Subcutaneous abdominal adipose tissue (tissue), 5 donors: ENCODE results near the gene ABHD11.
"Not testable (repeated sequence)": the region's sequence is repeated elsewhere in the genome, so short reads cannot be mapped to it uniquely, and the experiment has no call there.

Experiments
- H3K27ac ChIP-seq: one replicate; pipeline ENCODE4 v1.7.0; 2013; ENCODE audit warnings: low read depth, mild to moderate bottlenecking, inconsistent platforms, low read length, moderate library complexity
- H3K27me3 ChIP-seq, 5 donors: one replicate each; pipeline ENCODE4 v1.7.0; 2013; ENCODE audit warnings: low read length in 5 of 5, inconsistent platforms in 1 of 5; ENCODE audit not compliant: control insufficient read depth in 5 of 5, insufficient read depth in 4 of 5
- H3K36me3 ChIP-seq, 5 donors: one replicate each; pipeline ENCODE4 v1.7.0; 2013; ENCODE audit warnings: low read length in 5 of 5; ENCODE audit not compliant: control insufficient read depth in 5 of 5, insufficient read depth in 5 of 5
- H3K4me1 ChIP-seq, 5 donors: one replicate each; pipeline ENCODE4 v1.7.0; 2013; ENCODE audit warnings: low read length in 5 of 5, mild to moderate bottlenecking in 3 of 5, moderate library complexity in 1 of 5; ENCODE audit not compliant: control insufficient read depth in 5 of 5, insufficient read depth in 5 of 5
- H3K4me3 ChIP-seq, 5 donors: one replicate each; pipeline ENCODE4 v1.7.0; 2013; ENCODE audit warnings: low read length in 5 of 5, low read depth in 1 of 5
- H3K9ac ChIP-seq, 5 donors: one replicate each; pipeline ENCODE4 v1.7.0; 2013; ENCODE audit warnings: low read length in 5 of 5, mild to moderate bottlenecking in 4 of 5, moderate library complexity in 3 of 5
- H3K9me3 ChIP-seq, 5 donors: one replicate each; pipeline ENCODE4 v1.7.0; 2013; ENCODE audit warnings: low read length in 5 of 5; ENCODE audit not compliant: control insufficient read depth in 5 of 5
- donor health status: healthy.
- donor health status: healthy.
- donor health status: healthy.
- donor health status: healthy.
- donor health status: healthy.

ABHD11 gene

GRCh38 chr7:73713319-73713718 lies 25.3 kb downstream of the ABHD11 start:
- Histone ChIP-seq H3K9ac (peak overlapping the region in 1 of 5 donors; percentile 20), H3K4me1 (peaks cover 3 to 36% (median 24%) of the 10 kb centered on the region in 5 donors)
- H3K9me3 ChIP-seq, H3K27me3 ChIP-seq, H3K27ac ChIP-seq, H3K4me3 ChIP-seq, H3K36me3 ChIP-seq: not testable (repeated sequence)

- no peak overlapping the region for H3K4me3 ChIP-seq
Observed at GRCh38 chr7:73712773-73713172, 25.8 kb downstream of the ABHD11 start.

GRCh38 chr7:73708961-73709549 lies 29.5 kb downstream of the ABHD11 start:
- Histone ChIP-seq H3K4me1 (peaks cover 0 to 12% (median 2%) of the 10 kb centered on the region in 5 donors), H3K27me3 (no peaks in the 10 kb centered on the region), H3K36me3 (peaks cover 0 to 9% (median 0%) of the 10 kb centered on the region in 5 donors), H3K9me3 (no peaks in the 10 kb centered on the region), H3K27ac (no peak overlapping the region), H3K9ac (no peak overlapping the region), H3K4me3 (no peak overlapping the region)

More at GRCh38 chr7:73712773-73713172, 25.8 kb downstream of the ABHD11 start:
- peaks cover 3 to 31% (median 18%) of the 10 kb centered on the region in 5 donors for H3K4me1 ChIP-seq
- H3K9me3 ChIP-seq: no peaks in the 10 kb centered on the region
- H3K36me3 ChIP-seq: peaks cover 0 to 7% (median 0%) of the 10 kb centered on the region in 5 donors
- H3K27ac ChIP-seq: no peak overlapping the region
- H3K9ac ChIP-seq: peak overlapping the region in 1 of 5 donors; percentile 20
- H3K27me3 ChIP-seq: no peaks in the 10 kb centered on the region

- Histone ChIP-seq H3K4me1 (peaks cover 0 to 13% (median 2%) of the 10 kb centered on the region in 5 donors), H3K27ac (no peak overlapping the region), H3K9ac (no peak overlapping the region), H3K4me3 (no peak overlapping the region), H3K27me3 (no peaks in the 10 kb centered on the region), H3K36me3 (peaks cover 0 to 15% (median 5%) of the 10 kb centered on the region in 5 donors), H3K9me3 (no peaks in the 10 kb centered on the region)
Observed at GRCh38 chr7:73707045-73707631, 31.5 kb downstream of the ABHD11 start.

- Histone ChIP-seq H3K9me3 (no peaks in the 10 kb centered on the region), H3K36me3 (peaks cover 0 to 15% (median 6%) of the 10 kb centered on the region in 5 donors), H3K27me3 (no peaks in the 10 kb centered on the region), H3K4me1 (peaks cover 0 to 10% (median 2%) of the 10 kb centered on the region in 5 donors), H3K27ac (no peak overlapping the region), H3K9ac (no peak overlapping the region), H3K4me3 (no peak overlapping the region)
Observed at GRCh38 chr7:73706126-73707044, 32.2 kb downstream of the ABHD11 start.

GRCh38 chr7:73705551-73705920 lies 33.1 kb downstream of the ABHD11 start:
- no peak overlapping the region for H3K27ac ChIP-seq
- H3K36me3 ChIP-seq: peaks cover 0 to 15% (median 10%) of the 10 kb centered on the region in 5 donors
- no peak overlapping the region for H3K9ac ChIP-seq

GRCh38 chr7:73704640-73705550 lies 33.7 kb downstream of the ABHD11 start:
- H3K27me3 ChIP-seq: no peaks in the 10 kb centered on the region
- no peak overlapping the region for H3K4me3 ChIP-seq
- no peaks in the 10 kb centered on the region for H3K9me3 ChIP-seq
- no peak overlapping the region for H3K9ac ChIP-seq
- no peak overlapping the region for H3K27ac ChIP-seq
- peaks cover 0 to 9% (median 2%) of the 10 kb centered on the region in 5 donors for H3K4me1 ChIP-seq
- H3K36me3 ChIP-seq: peaks cover 0 to 20% (median 12%) of the 10 kb centered on the region in 5 donors

More at GRCh38 chr7:73705551-73705920, 33.1 kb downstream of the ABHD11 start:
- H3K4me1 ChIP-seq: peaks cover 0 to 9% (median 2%) of the 10 kb centered on the region in 5 donors
- H3K27me3 ChIP-seq: no peaks in the 10 kb centered on the region
- no peak overlapping the region for H3K4me3 ChIP-seq
- no peaks in the 10 kb centered on the region for H3K9me3 ChIP-seq

GRCh38 chr7:73703757-73704639 lies 34.6 kb downstream of the ABHD11 start:
- H3K4me3 ChIP-seq: no peak overlapping the region
- no peak overlapping the region for H3K9ac ChIP-seq
- peaks cover 0 to 29% (median 21%) of the 10 kb centered on the region in 5 donors for H3K36me3 ChIP-seq

More at GRCh38 chr7:73703757-73704639, 34.6 kb downstream of the ABHD11 start:
- peaks cover 0 to 9% (median 2%) of the 10 kb centered on the region in 5 donors for H3K4me1 ChIP-seq
- H3K27ac ChIP-seq: no peak overlapping the region
- no peaks in the 10 kb centered on the region for H3K9me3 ChIP-seq
- H3K27me3 ChIP-seq: no peaks in the 10 kb centered on the region
